NCI-H146 (cell line): Measurements from ENCODE around the gene KRTAP2-3.
"Not testable (repeated sequence)": the region's sequence is repeated elsewhere in the genome, so short reads cannot be mapped to it uniquely, and the experiment has no call there.

ENCODE experiments used
- DNase-seq: peaks from one replicate; lab custom pipeline; 2025; lab: John Stamatoyannopoulos, UW

The KRTAP2-3 gene

DNA sequence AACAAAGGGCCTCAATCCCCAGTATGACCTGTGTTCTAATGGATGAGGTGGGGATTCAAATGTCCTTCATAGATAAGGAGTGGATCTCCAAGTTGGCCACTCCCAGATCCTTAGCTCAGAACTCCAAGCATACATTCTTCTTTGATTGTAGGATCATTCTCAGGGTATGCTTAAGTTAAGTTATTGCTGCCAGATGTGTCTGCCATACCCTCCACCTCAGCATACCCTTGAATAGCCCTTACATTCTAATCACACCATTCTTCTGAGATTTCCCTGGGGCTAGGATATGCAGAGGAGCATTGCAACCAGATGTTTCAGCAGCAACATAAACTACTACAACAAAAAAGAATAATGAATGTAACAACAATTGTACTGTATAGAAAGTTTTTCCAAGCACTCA lies 7.4 kb upstream of the KRTAP2-3 start:
- DNase-seq: no peak

DNA sequence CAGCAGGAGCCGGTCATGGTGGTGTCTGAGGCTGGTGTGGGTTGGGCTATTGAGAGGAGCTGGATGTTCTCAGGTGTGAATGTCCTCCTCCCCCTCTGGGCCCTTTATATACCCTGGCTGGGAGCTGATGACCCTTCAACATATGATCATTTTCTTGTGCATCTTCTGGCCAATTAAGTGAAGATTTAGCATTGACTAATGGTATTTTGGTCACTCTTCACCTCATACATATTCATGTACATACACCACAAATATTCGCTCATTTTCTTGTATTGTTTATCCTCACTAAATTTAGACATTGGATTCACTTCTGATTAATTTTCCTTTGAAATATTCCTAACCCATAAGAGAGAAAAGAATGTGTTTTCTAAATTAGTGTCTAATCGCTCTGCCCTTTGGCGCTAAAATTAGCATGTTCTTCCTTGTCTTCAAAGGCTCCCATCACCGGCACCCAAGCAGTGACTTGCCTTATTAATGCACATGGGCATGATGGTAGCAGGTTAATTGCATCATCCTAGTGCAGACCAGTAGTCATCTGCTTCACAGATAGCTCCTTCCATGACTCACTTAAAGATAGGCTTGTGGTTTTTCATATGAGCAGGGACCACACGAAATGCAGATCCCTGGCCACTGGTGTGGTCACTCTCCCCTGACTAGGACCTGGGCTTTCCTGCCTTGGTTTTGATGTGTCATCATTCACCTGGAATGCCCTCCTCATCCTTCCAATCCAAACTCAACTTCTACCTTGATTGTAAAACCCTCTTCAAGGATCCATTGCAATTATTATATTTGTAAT lies 6.1 kb upstream of the KRTAP2-3 start, which contains the start of gene KRTAP2-4:
Gene KRTAP2-4, minus strand, starts transcription at position 51 of the 796 bp plus-strand sequence. Its CDS starts 34 bp downstream, at position 17.
- DNase-seq: peak; percentile 41

- DNase-seq: not testable (repeated sequence)
Observed at GRCh38 chr17:41065016-41065689, 5.2 kb upstream of the KRTAP2-3 start.

GRCh38 chr17:41064301-41064700 lies 4.4 kb upstream of the KRTAP2-3 start:
- no peak for DNase-seq

GRCh38 chr17:41063449-41063848 lies 3.5 kb upstream of the KRTAP2-3 start:
- no peak for DNase-seq

- no peak for DNase-seq
Observed at GRCh38 chr17:41061964-41062363, 2.0 kb upstream of the KRTAP2-3 start.

DNA sequence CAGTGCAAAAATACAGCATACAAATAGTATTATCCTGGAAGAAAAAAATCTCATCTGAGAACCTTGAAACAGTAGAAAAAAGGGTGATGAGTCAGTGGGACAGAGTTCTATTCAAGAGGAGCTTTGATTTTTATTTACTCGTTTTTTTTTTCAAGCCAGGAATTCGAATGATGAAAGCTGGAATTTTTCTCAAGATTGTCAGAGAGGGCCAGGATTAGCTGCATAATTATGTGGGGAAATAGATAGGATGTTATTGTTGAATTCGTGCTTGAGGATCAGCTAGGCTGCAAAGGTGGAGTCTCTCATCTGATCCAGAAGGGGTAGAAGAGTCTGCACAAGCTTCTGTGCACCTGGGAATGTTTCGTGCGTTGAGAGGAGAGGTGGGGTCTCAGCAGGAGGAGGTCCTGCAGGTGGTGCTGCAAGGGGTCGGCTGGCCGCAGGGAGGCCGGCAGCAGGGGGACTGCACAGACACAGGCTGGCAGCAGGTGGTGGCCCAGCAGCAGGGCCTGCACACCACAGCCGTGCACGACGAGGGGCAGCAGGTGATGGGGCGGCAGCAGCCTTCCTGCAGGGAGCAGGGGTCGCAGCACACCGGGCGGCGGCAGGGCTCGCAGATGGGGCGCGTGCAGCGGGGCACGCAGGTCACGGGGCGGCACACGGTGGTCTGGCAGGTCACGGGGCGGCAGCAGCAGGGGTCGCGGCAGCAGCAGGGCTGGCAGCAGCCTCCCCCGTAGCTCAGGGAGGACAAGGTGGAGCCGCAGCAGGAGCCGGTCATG lies 450 bp downstream of the KRTAP2-3 start:
- peak; percentile 87 for DNase-seq

DNA sequence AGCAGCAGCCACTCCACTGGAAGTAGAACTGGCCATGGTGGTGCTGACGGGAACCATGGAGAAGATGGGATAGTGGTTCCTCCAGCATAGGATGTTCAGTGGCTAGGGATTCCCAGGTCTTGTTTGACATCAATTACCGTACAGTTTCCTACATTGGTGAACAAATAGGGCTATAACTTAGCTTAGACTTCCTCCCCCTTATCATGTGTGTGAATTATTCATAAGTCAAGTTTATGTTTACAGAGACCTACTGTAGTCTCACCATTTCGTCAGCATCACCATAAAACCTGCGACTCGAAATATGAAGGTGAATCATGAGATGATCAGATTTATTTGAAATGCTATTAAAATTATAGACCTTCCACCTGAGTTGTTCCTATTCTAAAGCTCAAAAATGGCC lies 1.2 kb downstream of the KRTAP2-3 start:
- DNase-seq: peak; percentile 31

- DNase-seq: no peak
Observed at GRCh38 chr17:41057547-41057946, 2.4 kb downstream of the KRTAP2-3 start.

GRCh38 chr17:41055130-41055529 lies 4.8 kb downstream of the KRTAP2-3 start, which contains the start of gene KRTAP2-2:
Gene KRTAP2-2 (minus strand): TSS chr17:41055230. CDS start chr17:41055211, 19 bp downstream.
- not testable (repeated sequence) for DNase-seq

DNA sequence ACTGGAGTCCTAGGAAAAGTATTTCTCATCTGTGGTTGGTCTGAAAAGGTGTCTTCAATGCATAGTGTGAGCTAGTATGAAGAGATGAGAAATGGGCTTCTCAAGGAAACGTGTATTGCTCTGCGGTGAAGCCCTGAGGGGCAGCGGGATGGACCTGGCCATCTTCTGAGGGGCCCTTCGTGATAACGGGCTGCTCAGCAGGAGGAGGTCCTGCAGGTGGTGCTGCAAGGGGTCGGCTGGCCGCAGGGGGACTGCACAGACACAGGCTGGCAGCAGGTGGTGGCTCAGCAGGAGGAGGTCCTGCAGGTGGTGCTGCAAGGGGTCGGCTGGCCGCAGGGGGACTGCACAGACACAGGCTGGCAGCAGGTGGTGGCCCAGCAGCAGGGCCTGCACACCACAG lies 5.4 kb downstream of the KRTAP2-3 start:
- DNase-seq: not testable (repeated sequence)

GRCh38 chr17:41054025-41054424 lies 5.9 kb downstream of the KRTAP2-3 start:
- DNase-seq: no peak

- DNase-seq: no peak
Observed at GRCh38 chr17:41052566-41052965, 7.3 kb downstream of the KRTAP2-3 start.

GRCh38 chr17:41049110-41049509 lies 10.8 kb downstream of the KRTAP2-3 start:
- no peak for DNase-seq

DNA sequence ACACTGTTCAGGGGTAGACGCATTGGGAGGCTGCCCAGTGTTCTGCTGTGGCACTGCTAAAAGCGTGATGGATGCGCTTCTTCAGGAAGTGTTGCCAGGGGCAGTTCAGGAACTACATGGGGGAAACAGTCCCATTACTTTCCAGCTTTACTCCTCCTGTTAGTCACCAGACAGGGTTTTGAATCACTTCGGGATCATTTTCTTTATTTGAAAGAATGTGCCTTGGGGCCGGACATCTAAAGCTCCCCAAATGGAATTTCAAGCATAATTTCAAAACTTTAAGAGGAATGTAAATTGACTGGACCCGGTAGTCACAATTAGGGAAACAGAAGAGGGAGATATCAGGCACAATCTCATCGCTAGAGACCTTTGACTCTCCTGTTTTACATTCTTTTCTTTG lies 11.5 kb downstream of the KRTAP2-3 start:
- DNase-seq: no peak

DNA sequence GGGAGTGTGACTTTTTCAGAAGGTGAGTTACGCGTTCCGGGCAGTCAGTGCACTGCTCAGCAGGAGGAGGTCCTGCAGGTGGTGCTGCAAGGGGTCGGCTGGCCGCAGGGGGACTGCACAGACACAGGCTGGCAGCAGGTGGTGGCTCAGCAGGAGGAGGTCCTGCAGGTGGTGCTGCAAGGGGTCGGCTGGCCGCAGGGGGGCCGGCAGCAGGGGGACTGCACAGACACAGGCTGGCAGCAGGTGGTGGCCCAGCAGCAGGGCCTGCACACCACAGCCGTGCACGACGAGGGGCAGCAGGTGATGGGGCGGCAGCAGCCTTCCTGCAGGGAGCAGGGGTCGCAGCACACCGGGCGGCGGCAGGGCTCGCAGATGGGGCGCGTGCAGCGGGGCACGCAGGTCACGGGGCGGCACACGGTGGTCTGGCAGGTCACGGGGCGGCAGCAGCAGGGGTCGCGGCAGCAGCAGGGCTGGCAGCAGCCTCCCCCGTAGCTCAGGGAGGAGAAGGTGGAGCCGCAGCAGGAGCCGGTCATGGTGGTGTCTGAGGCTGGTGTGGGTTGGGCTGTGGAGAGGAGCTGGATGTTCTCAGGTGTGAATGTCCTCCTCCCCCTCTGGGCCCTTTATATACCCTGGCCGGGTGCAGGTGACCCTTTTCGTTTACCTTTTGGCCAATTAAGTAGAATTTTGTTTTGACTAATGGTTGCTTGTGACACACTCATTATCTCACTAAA lies 13.0 kb downstream of the KRTAP2-3 start, which contains the start of gene KRTAP2-1:
Gene KRTAP2-1, minus strand, starts transcription at position 582 of the 731 bp plus-strand sequence. Its CDS starts 49 bp downstream, at position 533.
- DNase-seq: peak; percentile 47

- DNase-seq: no peak
Observed at GRCh38 chr17:41042953-41043352, 17.0 kb downstream of the KRTAP2-3 start.

- peak; percentile 60 for DNase-seq
Observed at GRCh38 chr17:41040783-41041571, 18.9 kb downstream of the KRTAP2-3 start, which contains the start of gene KRTAP1-1. Gene KRTAP1-1 (minus strand): TSS chr17:41041450. CDS start chr17:41041397, 53 bp downstream.

GRCh38 chr17:41037853-41038350 lies 22.0 kb downstream of the KRTAP2-3 start:
- DNase-seq: no peak

DNA sequence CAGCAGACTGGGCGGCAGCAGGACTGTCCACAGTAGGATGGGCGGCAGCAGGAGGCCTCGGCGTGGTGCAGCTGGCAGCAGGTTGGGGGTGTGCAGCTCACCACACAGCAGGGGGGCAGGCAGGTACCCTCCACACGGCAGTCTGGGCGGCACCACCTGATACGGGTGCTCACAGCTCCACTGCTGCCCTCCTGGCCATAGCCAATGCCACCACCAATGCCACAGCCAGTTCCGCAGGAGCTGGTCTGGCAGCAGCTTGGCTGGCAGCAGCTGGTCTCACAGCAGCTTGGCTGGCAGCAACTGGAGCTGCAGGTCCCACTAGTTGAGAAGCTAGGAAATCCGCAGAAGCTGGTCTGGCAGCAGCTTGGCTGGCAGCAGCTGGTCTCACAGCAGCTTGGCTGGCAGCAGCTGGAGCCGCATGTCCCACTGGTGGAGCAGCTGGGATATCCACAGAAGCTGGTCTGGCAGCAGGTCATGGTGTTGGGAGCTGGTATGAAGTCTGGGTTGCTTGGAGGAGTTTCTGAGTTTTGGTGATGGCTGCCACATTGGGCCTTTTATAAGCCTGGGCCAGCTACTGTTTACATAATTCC lies 25.5 kb downstream of the KRTAP2-3 start, which contains the start of gene KRTAP1-3:
Gene KRTAP1-3, minus strand, starts transcription at position 529 of the 590 bp plus-strand sequence. Its CDS starts 53 bp downstream, at position 476.
- DNase-seq: peak; percentile 91
